ENCODE data around the gene FAM149B1.

DNA sequence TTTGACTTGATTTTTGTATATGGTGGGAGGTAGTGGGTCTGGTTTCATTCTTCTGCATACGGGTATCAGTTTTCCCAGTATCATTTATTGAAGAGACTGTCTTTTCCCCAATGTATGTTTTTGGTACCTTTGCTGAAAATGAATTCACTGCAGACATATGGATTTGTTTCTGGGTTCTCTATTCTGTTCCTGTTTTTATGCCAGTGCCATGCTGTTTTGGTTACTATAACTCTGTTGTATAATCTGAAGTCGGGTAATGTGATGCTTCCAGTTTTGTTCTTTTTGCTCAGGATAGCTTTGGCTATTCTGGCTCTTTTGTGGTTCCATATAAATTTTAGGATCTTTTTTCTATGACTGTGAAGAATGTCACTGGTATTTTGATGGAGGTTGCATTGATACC is 947 bp upstream of the FAM149B1 start:
- TF ChIP-seq POLR2A (IDR thresholded peaks at IDR 0.05) = no peak
- TF ChIP-seq, protein P1, sequence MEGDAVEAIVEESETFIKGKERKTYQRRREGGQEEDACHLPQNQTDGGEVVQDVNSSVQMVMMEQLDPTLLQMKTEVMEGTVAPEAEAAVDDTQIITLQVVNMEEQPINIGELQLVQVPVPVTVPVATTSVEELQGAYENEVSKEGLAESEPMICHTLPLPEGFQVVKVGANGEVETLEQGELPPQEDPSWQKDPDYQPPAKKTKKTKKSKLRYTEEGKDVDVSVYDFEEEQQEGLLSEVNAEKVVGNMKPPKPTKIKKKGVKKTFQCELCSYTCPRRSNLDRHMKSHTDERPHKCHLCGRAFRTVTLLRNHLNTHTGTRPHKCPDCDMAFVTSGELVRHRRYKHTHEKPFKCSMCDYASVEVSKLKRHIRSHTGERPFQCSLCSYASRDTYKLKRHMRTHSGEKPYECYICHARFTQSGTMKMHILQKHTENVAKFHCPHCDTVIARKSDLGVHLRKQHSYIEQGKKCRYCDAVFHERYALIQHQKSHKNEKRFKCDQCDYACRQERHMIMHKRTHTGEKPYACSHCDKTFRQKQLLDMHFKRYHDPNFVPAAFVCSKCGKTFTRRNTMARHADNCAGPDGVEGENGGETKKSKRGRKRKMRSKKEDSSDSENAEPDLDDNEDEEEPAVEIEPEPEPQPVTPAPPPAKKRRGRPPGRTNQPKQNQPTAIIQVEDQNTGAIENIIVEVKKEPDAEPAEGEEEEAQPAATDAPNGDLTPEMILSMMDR (IDR thresholded peaks at IDR 0.05) = no peak

Data from Peyer's patch (tissue), 4 donors.